K562 (cell line): Measurements from ENCODE around the gene RAD52. TPM values are rescaled to one million over a fixed set of nuclear protein-coding genes. Genes with fewer than 3 reads are reported as not detected.

Source experiments
- L3MBTL2 ChIP-seq: fragments of 450-650 bp; IDR thresholded peaks from 2 replicates; pipeline ENCODE4 v1.6.1; 2016; ENCODE audit warnings: mild to moderate bottlenecking, moderate library complexity
- POLR2AphosphoS5 ChIP-seq: IDR thresholded peaks from 2 replicates; pipeline ENCODE4 v1.6.1; 2011; ENCODE audit warnings: mild to moderate bottlenecking, low read depth, low read length, moderate library complexity; ENCODE audit not compliant: control insufficient read depth, insufficient read depth
- SAFB ChIP-seq: fragments of 200-400 bp; formaldehyde crosslinking; IDR thresholded peaks from 2 replicates; pipeline ENCODE4 v1.6.1; 2017; ENCODE audit warnings: low read depth, low read length, borderline replicate concordance
- SREBF2 ChIP-seq: sonication (generic); formaldehyde crosslinking; IDR thresholded peaks from 2 replicates; pipeline ENCODE4 v1.4.0; 2020; ENCODE audit warnings: mild to moderate bottlenecking, missing genetic modification reagents
- SUPT5H ChIP-seq: fragments of 450-650 bp; IDR thresholded peaks from 2 replicates; pipeline ENCODE4 v1.6.1; 2016
- TAF1 ChIP-seq: IDR thresholded peaks from 2 replicates; pipeline ENCODE4 v1.6.1; 2011; ENCODE audit warnings: mild to moderate bottlenecking, low read length, moderate library complexity; ENCODE audit not compliant: insufficient read depth, control insufficient read depth, severe bottlenecking; ENCODE audit errors: extremely low read depth
- ZNF644 ChIP-seq: fragments of 200-800 bp; sonication (Bioruptor generic); IDR thresholded peaks from 2 replicates; pipeline ENCODE4 v1.6.1; 2016; ENCODE audit warnings: low read depth, missing genetic modification characterization, missing compliant biosample characterization
- polyA plus RNA-seq, 8 experiments: library from polyadenylated mRNA; depleted of rRNA in 4 of 8; stranded (reverse) in 5 of 8; unstranded in 3 of 8; fragments of >200 nt; fragmentation: Nextera tagmentation in 2 of 8; fragmentation: Illumina TruSeq in 1 of 8; extraction: Ambion mirVana in 2 of 8; extraction: Trizol in 1 of 8; gene quantifications; 2 replicates each; pipeline versions ENCODE4 v1.2.1 to v1.2.3, GENCODE V29; 2011 to 2014; ENCODE audit warnings: inconsistent platforms in 1 of 8, missing spikeins in 1 of 8
- total RNA-seq, 7 experiments: library from RNA; depleted of rRNA in 6 of 7; stranded (reverse); fragments of >200 nt in 6 of 7; fragmentation: Illumina TruSeq in 2 of 7; extraction: Trizol in 2 of 7; gene quantifications; 2 replicates each; pipeline versions ENCODE4 v1.2.1 to v1.2.3, GENCODE V29; 2011 to 2021; ENCODE audit warnings: low replicate concordance in 1 of 7
- TF ChIP-seq, protein P1 (sequence below): fragments of 450-650 bp; formaldehyde crosslinking; IDR thresholded peaks from 2 replicates; pipeline ENCODE4 v1.4.0; 2020; ENCODE audit warnings: mild to moderate bottlenecking, mixed read lengths
- TF ChIP-seq, protein P2 (sequence below): IDR thresholded peaks from 2 replicates; pipeline ENCODE4 v1.6.1; 2011; ENCODE audit warnings: borderline replicate concordance, low read depth, mild to moderate bottlenecking, moderate library complexity, low read length; ENCODE audit not compliant: insufficient read depth, poor library complexity, severe bottlenecking
- TF ChIP-seq, protein P3 (sequence below): fragments of 450-650 bp; formaldehyde crosslinking; IDR thresholded peaks from 2 replicates; pipeline ENCODE4 v1.4.0; 2020; ENCODE audit warnings: mild to moderate bottlenecking
- TF ChIP-seq, protein P4 (sequence below): fragments of 450-650 bp; IDR thresholded peaks from 2 replicates; pipeline ENCODE4 v1.6.1; 2018; ENCODE audit warnings: mild to moderate bottlenecking, low read depth; ENCODE audit not compliant: partially characterized antibody
- TF ChIP-seq, protein P5 (sequence below), 2 experiments: fragments of 450-650 bp; conservative IDR thresholded peaks; 2 replicates each; pipeline ENCODE4 v1.6.1; 2017; ENCODE audit warnings: mild to moderate bottlenecking in 2 of 2, moderate library complexity in 2 of 2
- TF ChIP-seq, protein P6 (sequence below): fragments of 250-450 bp; sonication (Bioruptor Pico); IDR thresholded peaks from 2 replicates; pipeline ENCODE4 v1.8.0; 2022; ENCODE audit warnings: inconsistent platforms, mild to moderate bottlenecking, moderate library complexity, borderline replicate concordance

The RAD52 gene
- total and polyA plus RNA-seq, 9 of the 15 experiments (the other 6 are each of a cell fraction or from before 2014, with no cell fraction given), result 1.3 to 15.9 (median 9.3) TPM

DNA sequence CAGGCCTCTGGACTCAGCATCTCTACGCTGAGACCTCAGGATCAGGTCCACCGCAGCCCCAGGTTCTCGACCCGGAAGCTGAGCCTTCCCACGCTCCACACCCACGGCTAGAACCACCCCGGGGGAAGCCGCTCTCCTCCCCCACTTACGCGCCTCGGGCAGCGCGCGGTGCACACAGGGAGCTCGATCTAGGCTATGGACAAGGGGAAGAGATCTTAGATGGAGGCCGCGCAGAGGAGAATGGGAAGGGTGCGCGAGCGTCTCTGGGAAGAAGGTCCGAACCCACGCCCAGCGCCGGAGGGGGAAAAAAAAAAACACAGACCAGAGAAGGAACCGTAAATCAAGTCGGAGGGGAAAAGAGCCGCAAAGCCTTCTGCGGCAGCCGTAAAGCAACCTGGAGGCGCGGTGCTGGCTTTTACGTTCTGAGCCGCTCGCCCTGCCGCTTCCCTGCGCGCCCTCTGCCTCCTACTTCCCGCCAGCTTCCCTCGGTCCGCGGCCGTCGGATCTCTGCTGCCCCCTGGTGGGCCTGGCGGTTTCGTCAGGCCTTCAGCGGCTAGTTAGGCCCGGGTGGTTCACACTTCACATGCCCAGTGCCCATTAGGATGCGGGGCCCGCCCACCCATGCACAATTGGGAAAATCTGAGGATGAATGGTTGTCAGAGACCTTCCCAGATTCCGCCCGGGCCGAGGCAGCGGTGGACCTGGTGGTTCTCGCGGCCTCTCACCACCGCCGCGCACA lies at the start of gene RAD52 (continued):
- TF ChIP-seq SUPT5H (peak; percentile 86), SAFB (peak; percentile 82; the same call in 1 of the 2 replicates), L3MBTL2 (peak; percentile 46; the same call in 1 of the 2 replicates), POLR2AphosphoS5 (peak; percentile 69), ZNF644 (tag) (no peak), SREBF2 (CRISPR knock-in tag) (0 out of 2 replicates have a peak, but pooled peaks have one; percentile 29), TAF1 (peak; percentile 75)
- TF ChIP-seq, protein P1, sequence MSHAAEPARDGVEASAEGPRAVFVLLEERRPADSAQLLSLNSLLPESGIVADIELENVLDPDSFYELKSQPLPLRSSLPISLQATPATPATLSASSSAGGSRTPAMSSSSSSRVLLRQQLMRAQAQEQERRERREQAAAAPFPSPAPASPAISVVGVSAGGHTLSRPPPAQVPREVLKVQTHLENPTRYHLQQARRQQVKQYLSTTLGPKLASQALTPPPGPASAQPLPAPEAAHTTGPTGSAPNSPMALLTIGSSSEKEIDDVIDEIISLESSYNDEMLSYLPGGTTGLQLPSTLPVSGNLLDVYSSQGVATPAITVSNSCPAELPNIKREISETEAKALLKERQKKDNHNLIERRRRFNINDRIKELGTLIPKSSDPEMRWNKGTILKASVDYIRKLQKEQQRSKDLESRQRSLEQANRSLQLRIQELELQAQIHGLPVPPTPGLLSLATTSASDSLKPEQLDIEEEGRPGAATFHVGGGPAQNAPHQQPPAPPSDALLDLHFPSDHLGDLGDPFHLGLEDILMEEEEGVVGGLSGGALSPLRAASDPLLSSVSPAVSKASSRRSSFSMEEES (CRISPR knock-in tag), result no peak
- TF ChIP-seq, protein P2, sequence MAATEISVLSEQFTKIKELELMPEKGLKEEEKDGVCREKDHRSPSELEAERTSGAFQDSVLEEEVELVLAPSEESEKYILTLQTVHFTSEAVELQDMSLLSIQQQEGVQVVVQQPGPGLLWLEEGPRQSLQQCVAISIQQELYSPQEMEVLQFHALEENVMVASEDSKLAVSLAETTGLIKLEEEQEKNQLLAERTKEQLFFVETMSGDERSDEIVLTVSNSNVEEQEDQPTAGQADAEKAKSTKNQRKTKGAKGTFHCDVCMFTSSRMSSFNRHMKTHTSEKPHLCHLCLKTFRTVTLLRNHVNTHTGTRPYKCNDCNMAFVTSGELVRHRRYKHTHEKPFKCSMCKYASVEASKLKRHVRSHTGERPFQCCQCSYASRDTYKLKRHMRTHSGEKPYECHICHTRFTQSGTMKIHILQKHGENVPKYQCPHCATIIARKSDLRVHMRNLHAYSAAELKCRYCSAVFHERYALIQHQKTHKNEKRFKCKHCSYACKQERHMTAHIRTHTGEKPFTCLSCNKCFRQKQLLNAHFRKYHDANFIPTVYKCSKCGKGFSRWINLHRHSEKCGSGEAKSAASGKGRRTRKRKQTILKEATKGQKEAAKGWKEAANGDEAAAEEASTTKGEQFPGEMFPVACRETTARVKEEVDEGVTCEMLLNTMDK, result peak; percentile 61
- TF ChIP-seq, protein P3, sequence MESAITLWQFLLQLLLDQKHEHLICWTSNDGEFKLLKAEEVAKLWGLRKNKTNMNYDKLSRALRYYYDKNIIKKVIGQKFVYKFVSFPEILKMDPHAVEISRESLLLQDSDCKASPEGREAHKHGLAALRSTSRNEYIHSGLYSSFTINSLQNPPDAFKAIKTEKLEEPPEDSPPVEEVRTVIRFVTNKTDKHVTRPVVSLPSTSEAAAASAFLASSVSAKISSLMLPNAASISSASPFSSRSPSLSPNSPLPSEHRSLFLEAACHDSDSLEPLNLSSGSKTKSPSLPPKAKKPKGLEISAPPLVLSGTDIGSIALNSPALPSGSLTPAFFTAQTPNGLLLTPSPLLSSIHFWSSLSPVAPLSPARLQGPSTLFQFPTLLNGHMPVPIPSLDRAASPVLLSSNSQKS, result no peak
- TF ChIP-seq, protein P4, sequence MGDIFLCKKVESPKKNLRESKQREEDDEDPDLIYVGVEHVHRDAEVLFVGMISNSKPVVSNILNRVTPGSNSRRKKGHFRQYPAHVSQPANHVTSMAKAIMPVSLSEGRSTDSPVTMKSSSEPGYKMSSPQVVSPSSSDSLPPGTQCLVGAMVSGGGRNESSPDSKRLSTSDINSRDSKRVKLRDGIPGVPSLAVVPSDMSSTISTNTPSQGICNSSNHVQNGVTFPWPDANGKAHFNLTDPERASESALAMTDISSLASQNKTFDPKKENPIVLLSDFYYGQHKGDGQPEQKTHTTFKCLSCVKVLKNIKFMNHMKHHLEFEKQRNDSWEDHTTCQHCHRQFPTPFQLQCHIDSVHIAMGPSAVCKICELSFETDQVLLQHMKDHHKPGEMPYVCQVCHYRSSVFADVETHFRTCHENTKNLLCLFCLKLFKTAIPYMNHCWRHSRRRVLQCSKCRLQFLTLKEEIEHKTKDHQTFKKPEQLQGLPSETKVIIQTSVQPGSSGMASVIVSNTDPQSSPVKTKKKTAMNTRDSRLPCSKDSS, result no peak
- TF ChIP-seq, protein P5, sequence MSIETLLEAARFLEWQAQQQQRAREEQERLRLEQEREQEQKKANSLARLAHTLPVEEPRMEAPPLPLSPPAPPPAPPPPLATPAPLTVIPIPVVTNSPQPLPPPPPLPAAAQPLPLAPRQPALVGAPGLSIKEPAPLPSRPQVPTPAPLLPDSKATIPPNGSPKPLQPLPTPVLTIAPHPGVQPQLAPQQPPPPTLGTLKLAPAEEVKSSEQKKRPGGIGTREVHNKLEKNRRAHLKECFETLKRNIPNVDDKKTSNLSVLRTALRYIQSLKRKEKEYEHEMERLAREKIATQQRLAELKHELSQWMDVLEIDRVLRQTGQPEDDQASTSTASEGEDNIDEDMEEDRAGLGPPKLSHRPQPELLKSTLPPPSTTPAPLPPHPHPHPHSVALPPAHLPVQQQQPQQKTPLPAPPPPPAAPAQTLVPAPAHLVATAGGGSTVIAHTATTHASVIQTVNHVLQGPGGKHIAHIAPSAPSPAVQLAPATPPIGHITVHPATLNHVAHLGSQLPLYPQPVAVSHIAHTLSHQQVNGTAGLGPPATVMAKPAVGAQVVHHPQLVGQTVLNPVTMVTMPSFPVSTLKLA (conservative IDR thresholded peaks at IDR 0.05), result peak; percentile 64 to 73
- TF ChIP-seq, protein P6, sequence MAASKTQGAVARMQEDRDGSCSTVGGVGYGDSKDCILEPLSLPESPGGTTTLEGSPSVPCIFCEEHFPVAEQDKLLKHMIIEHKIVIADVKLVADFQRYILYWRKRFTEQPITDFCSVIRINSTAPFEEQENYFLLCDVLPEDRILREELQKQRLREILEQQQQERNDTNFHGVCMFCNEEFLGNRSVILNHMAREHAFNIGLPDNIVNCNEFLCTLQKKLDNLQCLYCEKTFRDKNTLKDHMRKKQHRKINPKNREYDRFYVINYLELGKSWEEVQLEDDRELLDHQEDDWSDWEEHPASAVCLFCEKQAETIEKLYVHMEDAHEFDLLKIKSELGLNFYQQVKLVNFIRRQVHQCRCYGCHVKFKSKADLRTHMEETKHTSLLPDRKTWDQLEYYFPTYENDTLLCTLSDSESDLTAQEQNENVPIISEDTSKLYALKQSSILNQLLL, result no peak
